HepG2 (cell line): ENCODE results near the gene GCSAM. TPM values are rescaled to one million over a fixed set of nuclear protein-coding genes. Genes with fewer than 3 reads are reported as not detected.
A peak's percentile ranks its signal among the peaks of the same experiment; 100 is the strongest.

Experiments
- BCL6 ChIP-seq: IDR thresholded peaks from 2 replicates; pipeline ENCODE4 v1.6.1; 2016; ENCODE audit warnings: missing genetic modification reagents, missing compliant biosample characterization
- IKZF5 ChIP-seq: IDR thresholded peaks from 2 replicates; pipeline ENCODE4 v1.6.1; 2018; ENCODE audit warnings: missing genetic modification reagents, mild to moderate bottlenecking, missing compliant biosample characterization
- POLR2G ChIP-seq: fragments of 200-400 bp; formaldehyde crosslinking; IDR thresholded peaks from 2 replicates; pipeline ENCODE4 v1.6.1; 2018; ENCODE audit warnings: mild to moderate bottlenecking, low read depth, low read length, moderate library complexity
- REL ChIP-seq: sonication (generic); formaldehyde crosslinking; conservative IDR thresholded peaks from 2 replicates; pipeline ENCODE4 v1.8.0; 2022; ENCODE audit warnings: mild to moderate bottlenecking, missing genetic modification reagents, moderate library complexity
- SMYD3 ChIP-seq: sonication (generic); formaldehyde crosslinking; IDR thresholded peaks from 2 replicates; pipeline ENCODE4 v1.8.1; 2023; ENCODE audit warnings: mild to moderate bottlenecking, missing genetic modification reagents
- SOX6 ChIP-seq, 2 experiments: fragments of 450-650 bp in 1 of 2; sonication (generic) in 1 of 2; formaldehyde crosslinking in 1 of 2; IDR thresholded peaks; 2 replicates each; pipeline versions ENCODE4 v1.4.0 to v1.6.1; 2017 to 2020; ENCODE audit warnings: antibody characterized with exemption in 1 of 2, mild to moderate bottlenecking in 1 of 2, missing genetic modification reagents in 1 of 2
- ZNF574 ChIP-seq: sonication (generic); formaldehyde crosslinking; IDR thresholded peaks from 2 replicates; pipeline ENCODE4 v1.4.0; 2020; ENCODE audit warnings: missing genetic modification reagents
- ZNF776 ChIP-seq: sonication (generic); formaldehyde crosslinking; IDR thresholded peaks from 2 replicates; pipeline ENCODE4 v1.4.0; 2020; ENCODE audit warnings: mild to moderate bottlenecking, missing genetic modification reagents
- polyA plus RNA-seq, 8 experiments: library from polyadenylated mRNA; depleted of rRNA in 3 of 8; stranded (reverse) in 7 of 8; unstranded in 1 of 8; fragments of >200 nt; fragmentation: Illumina TruSeq in 4 of 8; extraction: Trizol in 4 of 8; gene quantifications; 2 replicates each; pipeline versions ENCODE4 v1.2.1 to v1.2.3, GENCODE V29; 2011 to 2016; ENCODE audit warnings: low read depth in 4 of 8, missing spikeins in 1 of 8, mixed read lengths in 1 of 8; ENCODE audit not compliant: insufficient read depth in 1 of 8
- total RNA-seq, 5 experiments: library from RNA; depleted of rRNA; stranded (reverse); fragments of >200 nt; fragmentation: Illumina TruSeq; extraction: Trizol; gene quantifications; 2 replicates each; pipeline ENCODE4 v1.2.3, GENCODE V29; 2016; ENCODE audit warnings: low read depth in 1 of 5
- TF ChIP-seq, protein P1 (sequence below): sonication (generic); formaldehyde crosslinking; IDR thresholded peaks from 2 replicates; pipeline ENCODE4; 2020; ENCODE audit warnings: missing genetic modification reagents, mild to moderate bottlenecking, borderline replicate concordance
- TF ChIP-seq, protein P2 (sequence below): sonication (generic); formaldehyde crosslinking; IDR thresholded peaks from 2 replicates; pipeline ENCODE4 v1.9.0; 2021; ENCODE audit warnings: mild to moderate bottlenecking, missing genetic modification reagents
- TF ChIP-seq, protein P3 (sequence below): sonication (generic); formaldehyde crosslinking; IDR thresholded peaks from 2 replicates; pipeline ENCODE4 v1.5.1; 2020; ENCODE audit warnings: mild to moderate bottlenecking, moderate library complexity, missing genetic modification reagents

Gene GCSAM
- total and polyA plus RNA-seq, 2 of the 13 experiments (the other 11 are each of a cell fraction or from before 2014, with no cell fraction given), result not detected

DNA sequence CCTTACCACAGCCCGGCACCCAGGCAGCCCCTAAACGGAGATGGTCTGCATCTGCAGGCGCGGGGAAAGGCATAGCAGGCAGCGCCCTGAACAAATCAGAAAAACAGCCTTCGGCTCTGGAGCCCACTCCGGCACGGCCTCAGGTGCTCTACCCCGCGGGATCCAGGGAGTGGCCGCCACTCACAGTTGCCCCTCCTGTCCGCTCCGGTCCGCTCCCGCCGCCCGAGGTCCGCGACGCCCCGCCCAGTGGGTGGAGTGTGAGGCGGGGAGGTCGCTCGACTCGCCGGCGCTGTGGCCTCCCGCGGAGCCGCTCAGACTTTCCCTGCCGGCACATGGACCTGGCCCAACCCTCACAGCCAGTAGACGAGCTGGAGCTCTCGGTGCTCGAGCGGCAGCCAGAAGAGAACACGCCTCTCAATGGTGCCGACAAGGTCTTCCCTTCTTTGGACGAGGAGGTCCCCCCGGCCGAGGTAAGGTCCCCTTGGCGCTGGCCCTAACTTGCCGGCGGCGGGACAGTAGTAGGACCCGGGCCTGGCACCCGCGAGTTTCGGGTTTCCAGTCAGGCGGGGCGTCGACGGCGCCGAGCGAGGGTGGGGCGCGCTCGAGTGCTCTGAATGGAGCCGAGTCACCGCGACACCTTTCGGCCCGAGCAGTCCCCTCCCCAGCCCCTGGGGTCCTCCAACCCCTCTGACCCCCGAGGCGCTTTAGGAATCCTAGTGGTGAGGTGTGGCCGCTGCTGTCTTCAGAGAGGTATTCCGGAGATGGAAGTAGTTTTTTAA is 46.8 kb downstream of the GCSAM start, which contains the start of gene C3orf52 (continued):
- TF ChIP-seq POLR2G (no peak), BCL6 (CRISPR knock-in tag) (0 out of 2 replicates have a peak, but pooled peaks have one; percentile 38), SOX6 (IDR thresholded peaks at IDR 0.05) (no peak), SOX6 (CRISPR knock-in tag; IDR thresholded peaks at IDR 0.05) (peak; percentile 30; the same call in 1 of the 2 replicates), SMYD3 (CRISPR knock-in tag) (0 out of 2 replicates have a peak, but pooled peaks have one; percentile 45), ZNF574 (CRISPR knock-in tag) (peak; percentile 61), ZNF776 (CRISPR knock-in tag) (peak; percentile 69; the same call in 1 of the 2 replicates), REL (CRISPR knock-in tag) (0 out of 2 replicates have a peak, but pooled peaks have one; percentile 51), IKZF5 (CRISPR knock-in tag) (peak; percentile 73; the same call in 1 of the 2 replicates)
- TF ChIP-seq, protein P1, sequence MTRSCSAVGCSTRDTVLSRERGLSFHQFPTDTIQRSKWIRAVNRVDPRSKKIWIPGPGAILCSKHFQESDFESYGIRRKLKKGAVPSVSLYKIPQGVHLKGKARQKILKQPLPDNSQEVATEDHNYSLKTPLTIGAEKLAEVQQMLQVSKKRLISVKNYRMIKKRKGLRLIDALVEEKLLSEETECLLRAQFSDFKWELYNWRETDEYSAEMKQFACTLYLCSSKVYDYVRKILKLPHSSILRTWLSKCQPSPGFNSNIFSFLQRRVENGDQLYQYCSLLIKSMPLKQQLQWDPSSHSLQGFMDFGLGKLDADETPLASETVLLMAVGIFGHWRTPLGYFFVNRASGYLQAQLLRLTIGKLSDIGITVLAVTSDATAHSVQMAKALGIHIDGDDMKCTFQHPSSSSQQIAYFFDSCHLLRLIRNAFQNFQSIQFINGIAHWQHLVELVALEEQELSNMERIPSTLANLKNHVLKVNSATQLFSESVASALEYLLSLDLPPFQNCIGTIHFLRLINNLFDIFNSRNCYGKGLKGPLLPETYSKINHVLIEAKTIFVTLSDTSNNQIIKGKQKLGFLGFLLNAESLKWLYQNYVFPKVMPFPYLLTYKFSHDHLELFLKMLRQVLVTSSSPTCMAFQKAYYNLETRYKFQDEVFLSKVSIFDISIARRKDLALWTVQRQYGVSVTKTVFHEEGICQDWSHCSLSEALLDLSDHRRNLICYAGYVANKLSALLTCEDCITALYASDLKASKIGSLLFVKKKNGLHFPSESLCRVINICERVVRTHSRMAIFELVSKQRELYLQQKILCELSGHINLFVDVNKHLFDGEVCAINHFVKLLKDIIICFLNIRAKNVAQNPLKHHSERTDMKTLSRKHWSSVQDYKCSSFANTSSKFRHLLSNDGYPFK (CRISPR knock-in tag), result peak; percentile 52; the same call in 1 of the 2 replicates
- TF ChIP-seq, protein P2, sequence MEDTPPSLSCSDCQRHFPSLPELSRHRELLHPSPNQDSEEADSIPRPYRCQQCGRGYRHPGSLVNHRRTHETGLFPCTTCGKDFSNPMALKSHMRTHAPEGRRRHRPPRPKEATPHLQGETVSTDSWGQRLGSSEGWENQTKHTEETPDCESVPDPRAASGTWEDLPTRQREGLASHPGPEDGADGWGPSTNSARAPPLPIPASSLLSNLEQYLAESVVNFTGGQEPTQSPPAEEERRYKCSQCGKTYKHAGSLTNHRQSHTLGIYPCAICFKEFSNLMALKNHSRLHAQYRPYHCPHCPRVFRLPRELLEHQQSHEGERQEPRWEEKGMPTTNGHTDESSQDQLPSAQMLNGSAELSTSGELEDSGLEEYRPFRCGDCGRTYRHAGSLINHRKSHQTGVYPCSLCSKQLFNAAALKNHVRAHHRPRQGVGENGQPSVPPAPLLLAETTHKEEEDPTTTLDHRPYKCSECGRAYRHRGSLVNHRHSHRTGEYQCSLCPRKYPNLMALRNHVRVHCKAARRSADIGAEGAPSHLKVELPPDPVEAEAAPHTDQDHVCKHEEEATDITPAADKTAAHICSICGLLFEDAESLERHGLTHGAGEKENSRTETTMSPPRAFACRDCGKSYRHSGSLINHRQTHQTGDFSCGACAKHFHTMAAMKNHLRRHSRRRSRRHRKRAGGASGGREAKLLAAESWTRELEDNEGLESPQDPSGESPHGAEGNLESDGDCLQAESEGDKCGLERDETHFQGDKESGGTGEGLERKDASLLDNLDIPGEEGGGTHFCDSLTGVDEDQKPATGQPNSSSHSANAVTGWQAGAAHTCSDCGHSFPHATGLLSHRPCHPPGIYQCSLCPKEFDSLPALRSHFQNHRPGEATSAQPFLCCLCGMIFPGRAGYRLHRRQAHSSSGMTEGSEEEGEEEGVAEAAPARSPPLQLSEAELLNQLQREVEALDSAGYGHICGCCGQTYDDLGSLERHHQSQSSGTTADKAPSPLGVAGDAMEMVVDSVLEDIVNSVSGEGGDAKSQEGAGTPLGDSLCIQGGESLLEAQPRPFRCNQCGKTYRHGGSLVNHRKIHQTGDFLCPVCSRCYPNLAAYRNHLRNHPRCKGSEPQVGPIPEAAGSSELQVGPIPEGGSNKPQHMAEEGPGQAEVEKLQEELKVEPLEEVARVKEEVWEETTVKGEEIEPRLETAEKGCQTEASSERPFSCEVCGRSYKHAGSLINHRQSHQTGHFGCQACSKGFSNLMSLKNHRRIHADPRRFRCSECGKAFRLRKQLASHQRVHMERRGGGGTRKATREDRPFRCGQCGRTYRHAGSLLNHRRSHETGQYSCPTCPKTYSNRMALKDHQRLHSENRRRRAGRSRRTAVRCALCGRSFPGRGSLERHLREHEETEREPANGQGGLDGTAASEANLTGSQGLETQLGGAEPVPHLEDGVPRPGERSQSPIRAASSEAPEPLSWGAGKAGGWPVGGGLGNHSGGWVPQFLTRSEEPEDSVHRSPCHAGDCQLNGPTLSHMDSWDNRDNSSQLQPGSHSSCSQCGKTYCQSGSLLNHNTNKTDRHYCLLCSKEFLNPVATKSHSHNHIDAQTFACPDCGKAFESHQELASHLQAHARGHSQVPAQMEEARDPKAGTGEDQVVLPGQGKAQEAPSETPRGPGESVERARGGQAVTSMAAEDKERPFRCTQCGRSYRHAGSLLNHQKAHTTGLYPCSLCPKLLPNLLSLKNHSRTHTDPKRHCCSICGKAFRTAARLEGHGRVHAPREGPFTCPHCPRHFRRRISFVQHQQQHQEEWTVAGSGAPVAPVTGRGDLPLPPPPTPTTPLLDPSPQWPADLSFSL (CRISPR knock-in tag), result 0 out of 2 replicates have a peak, but pooled peaks have one; percentile 60
- TF ChIP-seq, protein P3, sequence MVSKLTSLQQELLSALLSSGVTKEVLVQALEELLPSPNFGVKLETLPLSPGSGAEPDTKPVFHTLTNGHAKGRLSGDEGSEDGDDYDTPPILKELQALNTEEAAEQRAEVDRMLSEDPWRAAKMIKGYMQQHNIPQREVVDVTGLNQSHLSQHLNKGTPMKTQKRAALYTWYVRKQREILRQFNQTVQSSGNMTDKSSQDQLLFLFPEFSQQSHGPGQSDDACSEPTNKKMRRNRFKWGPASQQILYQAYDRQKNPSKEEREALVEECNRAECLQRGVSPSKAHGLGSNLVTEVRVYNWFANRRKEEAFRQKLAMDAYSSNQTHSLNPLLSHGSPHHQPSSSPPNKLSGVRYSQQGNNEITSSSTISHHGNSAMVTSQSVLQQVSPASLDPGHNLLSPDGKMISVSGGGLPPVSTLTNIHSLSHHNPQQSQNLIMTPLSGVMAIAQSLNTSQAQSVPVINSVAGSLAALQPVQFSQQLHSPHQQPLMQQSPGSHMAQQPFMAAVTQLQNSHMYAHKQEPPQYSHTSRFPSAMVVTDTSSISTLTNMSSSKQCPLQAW (CRISPR knock-in tag), result 0 out of 2 replicates have a peak, but pooled peaks have one; percentile 19
